Activated CD8-positive, alpha-beta T cell treated with anti-CD3 and anti-CD28 coated beads for 36 hours (primary cell): ENCODE results near the gene SGK1. TPM values are rescaled to one million over a fixed set of nuclear protein-coding genes. Genes with fewer than 3 reads are reported as not detected.
"Not testable (repeated sequence)": the region's sequence is repeated elsewhere in the genome, so short reads cannot be mapped to it uniquely, and the experiment has no call there.

Source experiments
- ATAC-seq: fragments of 200-7000 bp; cut with Tn5 transposase; one replicate; pipeline ENCODE4 v1.10.0; 2021; ENCODE audit warnings: mild to moderate bottlenecking, moderate library complexity
- CTCF ChIA-PET: fragments of 350-600 bp; sonication (Branson Sonifier 250); formaldehyde crosslinking; loops from one replicate; lab custom pipeline; 2021; ENCODE audit warnings: antibody characterized with exemption; lab: Charles Lee
- POLR2A ChIA-PET: fragments of 350-600 bp; sonication (Branson Sonifier 250); formaldehyde crosslinking; loops from one replicate; lab custom pipeline; 2021; ENCODE audit warnings: antibody characterized with exemption; lab: Charles Lee
- DNase-seq: peaks from one replicate; pipeline ENCODE4 v3.0.0-alpha.2; 2020
- H3K27ac Mint-ChIP-seq: one replicate; pipeline ENCODE4 v1.8.0; 2021; ENCODE audit warnings: mild to moderate bottlenecking, mixed read lengths
- H3K27me3 Mint-ChIP-seq: one replicate; pipeline ENCODE4 v1.8.0; 2021; ENCODE audit warnings: mixed read lengths
- H3K36me3 Mint-ChIP-seq: one replicate; pipeline ENCODE4 v1.8.0; 2021; ENCODE audit warnings: low read depth, mixed read lengths
- H3K4me1 Mint-ChIP-seq: one replicate; pipeline ENCODE4 v1.8.0; 2021; ENCODE audit warnings: low read depth, mixed read lengths
- H3K4me3 Mint-ChIP-seq: one replicate; pipeline ENCODE4 v1.8.0; 2021; ENCODE audit warnings: mild to moderate bottlenecking, moderate library complexity, mixed read lengths
- H3K9me3 Mint-ChIP-seq: one replicate; pipeline ENCODE4 v1.8.0; 2021; ENCODE audit warnings: mixed read lengths
- intact Hi-C: fragments of 100-400 bp; cut with micrococcal nuclease; formaldehyde crosslinking; loops from one replicate; pipeline ENCODE4 v1.10.0; 2022
- total RNA-seq, 2 experiments: library from RNA; stranded (reverse); gene quantifications; one replicate each; pipeline ENCODE4 v1.2.3, GENCODE V29; 2021
- TF ChIP-seq, protein P1 (sequence below): fragments of 200-600 bp; IDR thresholded peaks from one replicate; pipeline ENCODE4 v1.8.0; 2022; ENCODE audit warnings: antibody characterized with exemption, mild to moderate bottlenecking

Gene SGK1
- total RNA-seq, 2 experiments from 2014 or later = 46.4 to 53.4 TPM

DNA sequence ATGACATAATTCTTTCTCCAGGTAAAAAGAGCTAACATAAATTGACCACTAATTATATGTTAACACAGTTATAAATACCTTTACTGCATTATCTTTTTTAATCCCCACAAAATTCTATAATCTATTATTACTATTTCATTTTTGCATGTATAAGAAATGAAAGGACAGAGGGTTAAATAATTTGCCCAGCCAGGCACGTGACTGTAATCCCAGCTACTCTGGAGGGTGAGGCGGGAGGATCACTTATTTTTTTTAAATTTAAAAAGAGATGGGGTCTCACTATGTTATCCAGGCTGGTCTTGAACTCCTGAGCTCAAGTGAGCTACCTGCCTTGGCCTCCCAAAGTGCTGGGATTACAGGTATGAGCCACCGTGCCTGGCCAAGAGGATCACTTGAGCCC lies 121.9 kb downstream of the SGK1 start:
- no peak for DNase-seq
- no peaks in the 10 kb centered on the region for H3K27me3 Mint-ChIP-seq
- TF ChIP-seq, protein P1, sequence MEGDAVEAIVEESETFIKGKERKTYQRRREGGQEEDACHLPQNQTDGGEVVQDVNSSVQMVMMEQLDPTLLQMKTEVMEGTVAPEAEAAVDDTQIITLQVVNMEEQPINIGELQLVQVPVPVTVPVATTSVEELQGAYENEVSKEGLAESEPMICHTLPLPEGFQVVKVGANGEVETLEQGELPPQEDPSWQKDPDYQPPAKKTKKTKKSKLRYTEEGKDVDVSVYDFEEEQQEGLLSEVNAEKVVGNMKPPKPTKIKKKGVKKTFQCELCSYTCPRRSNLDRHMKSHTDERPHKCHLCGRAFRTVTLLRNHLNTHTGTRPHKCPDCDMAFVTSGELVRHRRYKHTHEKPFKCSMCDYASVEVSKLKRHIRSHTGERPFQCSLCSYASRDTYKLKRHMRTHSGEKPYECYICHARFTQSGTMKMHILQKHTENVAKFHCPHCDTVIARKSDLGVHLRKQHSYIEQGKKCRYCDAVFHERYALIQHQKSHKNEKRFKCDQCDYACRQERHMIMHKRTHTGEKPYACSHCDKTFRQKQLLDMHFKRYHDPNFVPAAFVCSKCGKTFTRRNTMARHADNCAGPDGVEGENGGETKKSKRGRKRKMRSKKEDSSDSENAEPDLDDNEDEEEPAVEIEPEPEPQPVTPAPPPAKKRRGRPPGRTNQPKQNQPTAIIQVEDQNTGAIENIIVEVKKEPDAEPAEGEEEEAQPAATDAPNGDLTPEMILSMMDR = no peak
- intact Hi-C loops = no loop called here
- H3K4me1 Mint-ChIP-seq = peaks cover 18% of the 10 kb centered on the region
- H3K4me3 Mint-ChIP-seq = no peak overlapping the region
- no peaks in the 10 kb centered on the region for H3K9me3 Mint-ChIP-seq
- H3K36me3 Mint-ChIP-seq = no peaks in the 10 kb centered on the region
- CTCF ChIA-PET = interaction anchor here (0.7 to 3.8 kb wide), 5 partner anchors 10 to 745 kb away, joined by 3 to 21 read pairs (median 6); no protein-coding TSS in a partner anchor
- POLR2A ChIA-PET = no interaction called here
- no peak overlapping the region for H3K27ac Mint-ChIP-seq
- no peak for ATAC-seq

DNA sequence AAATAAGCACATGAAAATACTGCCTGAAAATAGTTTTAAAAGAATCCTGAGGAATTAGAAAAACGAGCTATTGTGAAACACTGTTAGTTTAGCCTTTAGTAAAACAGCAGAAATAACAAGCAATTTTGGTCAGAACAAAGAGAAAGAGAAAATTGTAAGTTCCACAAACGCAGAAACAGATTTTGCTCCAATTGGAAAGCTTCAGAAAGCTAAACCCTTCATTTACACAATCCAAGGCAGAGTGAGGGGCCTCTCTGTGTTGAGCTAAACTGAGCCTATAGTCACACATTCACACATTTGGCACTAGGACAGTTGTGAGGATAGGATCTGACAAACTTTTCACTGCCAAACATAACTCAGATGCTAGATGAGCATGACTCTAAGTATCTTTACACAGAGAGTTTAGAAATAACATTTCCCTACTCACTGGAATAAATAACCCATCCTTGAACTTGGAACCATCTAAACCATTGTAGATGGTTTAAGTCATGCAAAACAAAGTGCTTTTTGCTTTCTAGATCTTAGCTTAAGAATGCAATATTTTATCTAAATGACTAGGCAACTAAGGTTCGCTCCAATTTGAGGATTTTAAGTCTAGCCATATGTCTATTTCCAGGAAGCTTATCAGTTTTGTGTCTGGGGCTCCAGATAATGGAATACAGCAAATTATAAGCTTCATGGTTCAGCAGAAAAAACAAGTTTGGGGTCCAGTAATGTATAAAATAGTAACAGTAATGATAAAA lies 122.6 kb downstream of the SGK1 start:
- CTCF ChIA-PET = interaction anchor here (0.7 to 3.8 kb wide), 8 partner anchors 9 to 745 kb away, joined by 3 to 21 read pairs (median 4); no protein-coding TSS in a partner anchor
- Mint-ChIP-seq H3K4me3 (no peak overlapping the region), H3K27me3 (no peaks in the 10 kb centered on the region), H3K36me3 (no peaks in the 10 kb centered on the region), H3K9me3 (no peaks in the 10 kb centered on the region), H3K4me1 (peaks cover 18% of the 10 kb centered on the region), H3K27ac (no peak overlapping the region)
- DNase-seq = no peak
- TF ChIP-seq, protein P1 = no peak
- POLR2A ChIA-PET = no interaction called here
- no peak for ATAC-seq
- intact Hi-C loops = no loop called here

DNA sequence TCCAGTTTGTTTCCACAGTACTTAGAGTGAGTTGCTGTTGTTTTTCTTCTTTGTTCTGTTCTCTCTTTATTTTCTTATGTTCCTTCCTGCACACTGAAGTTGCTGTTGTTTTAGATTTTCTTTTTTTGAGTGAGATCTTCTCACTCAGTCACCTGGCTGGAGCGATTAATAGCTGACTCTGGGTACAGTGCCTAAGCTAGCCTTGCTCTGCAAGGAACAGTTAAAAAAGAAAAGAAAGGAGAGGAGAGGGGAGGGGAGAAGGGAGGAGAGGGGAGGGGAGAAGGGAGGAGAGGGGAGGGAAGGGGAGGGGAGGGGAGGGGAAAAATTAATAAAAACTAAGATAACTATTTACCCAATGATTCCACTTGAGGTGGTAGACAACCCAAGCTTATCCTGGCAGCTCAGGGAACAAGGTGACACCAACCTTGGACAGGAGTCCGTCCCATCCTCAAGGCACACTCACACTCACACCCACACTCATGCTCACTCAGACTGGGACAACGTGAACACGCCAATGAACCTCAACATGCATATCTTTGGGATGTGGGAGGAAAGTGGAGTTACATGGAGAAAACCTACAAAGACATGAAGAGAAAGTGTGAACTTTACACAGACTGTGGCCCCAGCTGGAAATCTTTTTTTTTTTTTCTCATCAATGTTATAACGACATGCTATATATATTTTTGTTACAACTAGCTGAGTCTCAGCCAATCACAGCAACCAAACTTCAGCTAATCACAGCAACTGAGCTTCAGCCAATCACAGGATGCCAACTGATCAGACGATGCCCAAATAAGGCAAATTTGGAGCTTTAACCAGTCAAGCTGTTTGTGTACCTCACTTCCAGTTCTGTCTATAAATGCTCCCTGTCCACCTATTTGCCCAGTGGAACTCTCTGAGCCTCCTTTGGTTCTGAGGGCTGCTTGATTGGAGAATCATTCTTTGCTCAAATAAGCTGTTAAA lies 124.1 kb downstream of the SGK1 start:
- ChIA-PET POLR2A (no interaction called here), CTCF (interaction anchor here (1.4 to 3.8 kb wide), 4 partner anchors 10 to 447 kb away, joined by 3 to 21 read pairs (median 5); no protein-coding TSS in a partner anchor)
- H3K4me1 Mint-ChIP-seq = peaks cover 13% of the 10 kb centered on the region
- ATAC-seq (no peak), DNase-seq (no peak)
- intact Hi-C loops = no loop called here
- no peak overlapping the region for H3K4me3 Mint-ChIP-seq
- H3K36me3 Mint-ChIP-seq = no peaks in the 10 kb centered on the region
- TF ChIP-seq, protein P1 = no peak
- H3K27me3 Mint-ChIP-seq = no peaks in the 10 kb centered on the region
- no peak overlapping the region for H3K27ac Mint-ChIP-seq
- no peaks in the 10 kb centered on the region for H3K9me3 Mint-ChIP-seq

DNA sequence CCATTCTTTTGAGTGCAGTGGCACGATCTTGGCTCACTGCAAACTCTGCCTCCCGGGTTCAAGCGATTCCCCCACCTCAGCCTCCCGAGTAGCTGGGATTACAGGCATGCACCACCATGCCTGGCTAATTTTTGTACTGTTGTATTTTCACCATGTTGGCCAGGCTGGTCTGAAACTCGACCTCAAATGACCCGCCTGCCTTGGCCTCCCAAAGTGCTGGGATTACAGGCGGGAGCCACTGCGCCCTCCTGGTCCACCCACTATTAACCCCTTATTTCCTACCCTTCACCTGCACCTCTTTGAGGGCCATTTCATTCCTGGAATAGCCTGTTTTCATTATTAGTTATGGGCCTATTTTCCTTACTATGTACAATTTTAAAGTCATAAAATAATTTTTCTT lies 125.3 kb downstream of the SGK1 start:
- H3K27me3 Mint-ChIP-seq, intact Hi-C loops, H3K36me3 Mint-ChIP-seq, ATAC-seq, DNase-seq, H3K27ac Mint-ChIP-seq, H3K4me3 Mint-ChIP-seq, H3K9me3 Mint-ChIP-seq: not testable (repeated sequence)
- ChIA-PET POLR2A (interaction anchor here (0.7 kb wide), 1 partner anchor 105 kb away, joined by 3 read pairs; no protein-coding TSS in a partner anchor), CTCF (interaction anchor here (1.0 to 3.8 kb wide), 2 partner anchors 14 to 56 kb away, joined by 3 to 21 read pairs; no protein-coding TSS in a partner anchor)
- peaks cover 13% of the 10 kb centered on the region for H3K4me1 Mint-ChIP-seq

DNA sequence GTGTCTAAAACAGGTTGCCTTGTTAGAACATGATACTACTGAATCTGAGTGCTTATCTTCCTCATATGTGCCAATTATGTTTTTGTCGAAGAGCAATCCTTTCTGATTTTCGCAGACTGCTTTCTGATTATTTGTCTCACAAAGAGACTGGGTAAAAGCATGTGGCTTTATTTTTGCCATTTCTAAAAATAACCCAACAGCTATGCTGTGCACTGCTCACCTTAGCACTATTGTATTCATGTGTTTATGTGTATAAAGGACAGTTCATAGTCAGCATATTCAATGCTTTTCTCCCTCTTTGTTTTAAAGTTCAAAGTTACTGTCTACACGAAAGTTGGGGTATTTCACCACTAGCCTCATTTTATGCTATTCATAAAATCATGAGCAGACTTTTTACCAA lies 127.0 kb downstream of the SGK1 start:
- H3K9me3 Mint-ChIP-seq = no peaks in the 10 kb centered on the region
- POLR2A ChIA-PET = no interaction called here

More for the DNA sequence above, 127.0 kb downstream of the SGK1 start:
- Mint-ChIP-seq H3K36me3 (no peaks in the 10 kb centered on the region), H3K4me1 (peaks cover 8% of the 10 kb centered on the region), H3K27ac (no peak overlapping the region), H3K4me3 (no peak overlapping the region), H3K27me3 (no peaks in the 10 kb centered on the region)
- CTCF ChIA-PET = no interaction called here
- DNase-seq = no peak
- TF ChIP-seq, protein P1 = no peak
- intact Hi-C loops = no loop called here
- ATAC-seq = no peak
